ENCODE data around the gene SYNC.

DNA sequence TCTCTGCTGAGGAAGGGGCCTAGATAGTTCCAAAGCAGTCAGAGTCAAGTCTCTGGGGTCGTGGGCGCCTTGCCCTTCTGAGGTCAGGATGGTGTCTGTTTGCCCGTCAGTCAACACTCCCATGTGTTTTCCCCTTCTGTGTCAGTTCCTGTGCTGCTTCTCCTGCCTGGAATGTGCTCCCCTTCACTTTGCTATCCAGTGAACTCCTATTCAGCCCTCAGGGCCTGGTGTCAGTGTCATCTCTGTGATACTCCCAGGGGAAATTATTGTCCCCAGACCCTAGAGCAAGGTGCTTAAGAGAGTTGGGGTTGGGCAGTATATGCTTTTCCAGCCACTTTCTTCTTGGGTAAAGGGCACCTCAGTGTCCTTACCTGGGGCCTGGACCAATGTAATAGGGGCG is 45.8 kb upstream of the SYNC start:
- TF ChIP-seq EP300 (IDR thresholded peaks at IDR 0.05): no peak
- TF ChIP-seq CTCF (IDR thresholded peaks at IDR 0.05): no peak
- no peak for TF ChIP-seq POLR2A (IDR thresholded peaks at IDR 0.05)
